Daoy (cell line): Measurements from ENCODE around the gene HMCN1. TPM values are rescaled to one million over a fixed set of nuclear protein-coding genes. Genes with fewer than 3 reads are reported as not detected.

Source experiments
- DNase-seq: peaks from one replicate; pipeline ENCODE4 v3.0.0-alpha.2; 2015; ENCODE audit warnings: low read depth
- total RNA-seq: library from RNA; depleted of rRNA; stranded (reverse); fragments of >200 nt; shearing (Covaris generic); gene quantifications from 2 replicates; pipeline ENCODE4 v1.2.3, GENCODE V29; 2014; rRNA removed

The HMCN1 gene
- total RNA-seq, result 2.6 and 5.5 TPM in 2 replicates

DNA sequence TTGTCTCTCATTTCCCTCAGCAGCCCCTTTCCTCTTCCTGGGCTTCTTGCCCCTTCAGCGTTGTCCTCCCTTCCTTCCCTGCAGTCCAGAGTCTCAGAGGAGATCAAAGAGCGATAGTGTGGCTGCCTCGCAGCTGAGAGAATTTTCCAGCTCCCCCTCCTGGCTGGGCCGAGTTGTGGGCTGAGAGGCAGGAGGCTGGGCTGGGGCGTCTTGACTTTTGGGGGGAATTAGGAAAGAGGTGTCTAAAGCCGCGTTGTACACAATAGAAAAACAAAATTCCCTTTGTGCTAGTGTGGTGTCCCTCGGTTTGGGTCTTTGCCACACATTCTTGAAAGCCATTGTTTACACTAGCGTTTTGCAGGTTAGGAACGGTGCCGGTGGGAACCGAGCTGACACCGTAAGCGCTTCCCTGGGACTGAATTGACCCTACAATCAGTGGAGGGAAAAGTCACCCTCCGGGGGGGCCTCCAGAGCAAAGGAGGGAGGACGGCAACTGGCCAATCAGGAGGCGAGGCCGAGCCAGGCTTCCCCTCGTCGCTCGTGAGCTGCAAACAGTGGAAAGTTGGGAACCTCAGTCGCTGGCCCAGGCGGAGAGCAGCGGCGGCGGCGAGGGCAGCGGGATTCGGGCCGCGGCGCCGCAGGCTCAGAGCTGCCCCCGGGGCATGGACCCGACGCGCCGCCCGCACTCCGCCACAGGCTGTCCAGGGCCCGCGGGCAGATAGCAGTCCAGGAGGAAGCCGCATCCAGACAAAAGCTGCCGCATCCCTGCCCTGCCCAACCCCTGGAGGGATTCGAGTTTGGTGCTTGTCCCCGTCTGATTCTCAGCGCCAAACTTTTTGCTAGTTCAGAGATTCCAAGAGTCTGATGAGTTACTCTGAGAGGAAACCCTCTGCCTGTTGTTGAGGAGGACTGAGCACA lies at the start of gene HMCN1:
TSS of gene HMCN1 (plus strand) at position 574 of the 918 bp plus-strand sequence. CDS start 389 bp downstream, outside the sequence.
- peak; percentile 87 for DNase-seq

- DNase-seq, result no peak
These were observed 47.1 kb upstream of the HMCN1 start for GRCh38 chr1:185686821-185687778.

DNA sequence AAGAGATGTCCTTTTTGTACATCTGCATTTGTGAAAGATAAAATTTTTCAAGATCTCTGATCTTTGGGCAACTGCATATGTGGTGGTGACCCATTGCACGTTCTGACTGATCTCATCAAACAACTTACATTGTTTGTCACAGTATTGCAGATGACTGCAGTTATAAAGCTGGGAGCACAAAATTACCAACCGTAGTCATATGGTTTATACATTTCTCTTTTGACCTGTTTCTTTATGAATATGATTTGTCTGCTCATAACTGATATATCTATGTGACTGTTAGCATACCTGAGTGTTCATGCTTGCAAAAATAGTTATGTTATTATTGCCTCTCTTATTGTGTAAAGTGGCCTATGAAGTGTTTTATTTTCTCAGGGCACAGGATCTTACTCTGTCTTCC lies 43.7 kb upstream of the HMCN1 start:
- DNase-seq, result no peak

DNA sequence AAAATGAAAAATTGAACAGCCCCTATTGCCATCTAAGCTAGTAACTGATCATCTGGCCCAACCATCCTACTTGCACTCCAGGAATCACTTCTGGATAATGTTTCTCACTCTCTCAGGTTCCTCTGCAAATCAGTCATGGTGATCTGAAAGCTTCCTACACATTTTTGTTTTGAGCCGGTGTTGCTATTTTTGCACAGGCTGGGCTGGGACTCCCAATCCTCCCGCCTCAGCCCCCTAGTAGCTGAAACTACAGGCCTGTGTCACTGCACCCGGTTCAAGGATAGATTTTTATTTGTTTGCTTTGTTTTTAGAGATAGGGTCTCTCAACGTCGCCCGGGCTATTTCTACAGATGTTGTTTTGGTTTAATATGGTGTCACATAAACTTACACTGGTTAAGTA lies 40.5 kb upstream of the HMCN1 start:
- no peak for DNase-seq

DNA sequence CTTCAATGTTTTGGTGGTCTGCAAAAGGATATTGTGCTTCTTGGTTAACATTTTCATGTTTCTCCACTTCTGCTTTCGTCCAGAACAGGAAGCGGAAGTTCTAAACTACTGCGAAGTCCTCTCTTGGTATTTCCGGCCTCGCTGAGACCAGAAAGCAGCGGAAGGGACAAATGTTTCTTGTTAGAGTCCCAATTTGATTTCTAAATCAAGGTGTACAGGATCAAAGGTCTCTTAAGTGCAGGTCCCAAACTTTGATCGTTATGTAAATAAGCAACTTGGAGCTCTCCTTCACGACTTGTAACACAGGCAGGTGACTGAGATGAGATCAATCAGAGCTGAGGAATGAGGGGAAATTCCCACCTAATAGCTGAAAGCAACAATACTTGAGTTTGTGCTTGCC lies 40.1 kb upstream of the HMCN1 start:
- no peak for DNase-seq

GRCh38 chr1:185695299-185695698 lies 38.9 kb upstream of the HMCN1 start:
- no peak for DNase-seq

GRCh38 chr1:185696422-185697150 lies 37.6 kb upstream of the HMCN1 start:
- DNase-seq, result no peak

- no peak for DNase-seq
These were observed 34.3 kb upstream of the HMCN1 start for GRCh38 chr1:185699874-185700273.

DNA sequence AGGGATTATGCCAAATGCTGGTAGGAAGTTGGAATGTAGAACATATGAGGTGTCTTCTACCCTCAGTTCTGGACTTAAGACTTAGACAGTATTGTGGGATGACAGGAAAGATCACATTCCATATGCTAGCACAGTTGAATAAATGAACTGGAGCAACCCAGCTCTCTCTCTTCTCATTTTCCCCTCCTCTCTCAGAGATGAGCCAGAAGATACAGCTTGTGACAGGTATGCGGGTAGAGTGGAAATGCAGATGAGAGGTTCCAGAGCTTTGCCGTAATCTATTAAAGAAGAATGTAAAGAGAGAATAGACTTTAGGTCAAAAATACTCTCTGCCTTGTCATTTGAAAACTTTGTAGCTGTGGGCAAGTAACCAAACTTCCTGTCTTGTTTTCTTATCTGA lies 32.5 kb upstream of the HMCN1 start:
- no peak for DNase-seq

DNA sequence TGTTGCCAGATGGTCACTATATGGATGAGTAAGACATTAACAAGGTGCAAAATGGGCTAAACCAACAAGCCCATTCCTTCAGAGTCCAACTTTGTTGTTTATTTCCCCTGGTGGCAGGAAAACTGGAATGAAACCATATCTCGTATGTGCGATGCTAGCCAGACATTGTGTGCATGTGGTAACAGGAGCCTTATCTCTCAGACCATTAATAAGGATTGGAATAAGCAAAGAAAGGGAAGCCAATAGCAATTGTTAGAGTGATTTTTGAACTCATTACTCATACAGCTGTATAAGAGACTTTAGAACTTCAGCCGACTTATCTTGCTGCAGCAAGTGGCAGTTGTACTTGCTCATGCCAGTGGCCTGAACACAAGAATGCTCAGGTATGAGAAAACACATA lies 30.0 kb upstream of the HMCN1 start:
- no peak for DNase-seq

DNA sequence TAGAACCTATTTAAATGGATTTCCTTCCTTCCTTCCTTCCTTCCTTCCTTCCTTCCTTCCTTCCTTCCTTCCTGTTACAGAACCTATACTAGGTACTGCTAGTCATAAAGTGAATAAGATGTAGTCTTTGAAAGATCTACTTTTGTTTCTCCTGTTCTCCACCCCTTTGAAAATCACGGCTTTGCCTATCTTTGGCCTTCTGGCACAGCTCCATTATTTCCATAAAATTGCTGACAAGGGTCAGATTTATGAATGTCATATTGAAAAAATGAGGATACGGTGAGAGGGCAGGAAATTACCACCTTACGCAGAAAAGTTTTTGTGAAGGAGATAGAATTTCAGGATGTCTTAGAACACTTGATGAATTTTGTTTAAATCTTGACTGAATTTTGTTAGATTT lies 18.1 kb upstream of the HMCN1 start:
- DNase-seq, result no peak

DNA sequence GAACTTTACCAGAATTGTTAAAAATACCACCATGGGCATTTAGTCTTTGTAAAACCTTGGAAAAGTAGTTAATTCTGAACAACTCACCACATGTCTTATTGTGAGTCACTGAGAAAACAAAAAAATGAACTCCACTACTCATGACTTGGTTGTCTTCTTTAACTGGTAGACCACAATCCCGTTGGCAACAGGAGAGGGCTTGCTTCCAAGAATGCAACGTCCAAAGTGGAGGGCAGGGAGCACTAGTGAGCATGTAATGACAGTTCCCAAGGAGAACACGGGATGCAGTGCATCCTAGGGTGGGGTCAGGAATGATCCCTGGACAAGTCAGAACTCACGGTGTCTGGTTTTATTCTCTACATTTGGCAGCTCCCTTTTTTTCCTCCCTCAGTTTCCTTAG lies 15.2 kb upstream of the HMCN1 start:
- peak; percentile 93 for DNase-seq

DNA sequence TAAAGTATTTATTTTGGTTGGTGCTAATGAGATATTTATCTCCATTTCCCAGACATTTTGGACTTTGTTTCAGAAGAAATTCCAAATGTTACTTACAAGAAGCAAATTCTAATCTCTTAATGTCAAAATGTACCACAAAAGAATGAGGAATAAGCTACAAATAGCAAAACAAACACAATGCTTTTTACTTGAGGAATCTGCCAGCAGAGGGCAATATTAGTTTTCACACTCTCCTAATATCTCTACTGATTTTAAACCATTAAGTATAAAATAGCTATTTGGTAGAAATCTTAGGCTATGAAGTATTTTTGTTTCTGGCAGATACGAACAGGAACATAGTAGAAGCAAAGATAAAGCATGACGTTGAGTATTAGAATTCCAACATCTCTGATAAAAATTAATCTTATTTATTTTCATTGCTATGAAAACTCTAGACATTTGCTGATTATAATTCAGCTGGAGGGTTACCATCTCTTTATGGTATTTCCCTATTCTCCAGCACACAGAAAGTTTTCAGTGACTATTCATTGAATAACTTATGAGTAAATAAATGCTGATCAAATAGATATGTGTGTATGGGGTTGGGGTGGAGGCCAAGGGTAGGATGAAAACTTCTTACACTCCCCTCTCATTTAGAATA lies 13.4 kb upstream of the HMCN1 start:
- peak; percentile 14 for DNase-seq

DNA sequence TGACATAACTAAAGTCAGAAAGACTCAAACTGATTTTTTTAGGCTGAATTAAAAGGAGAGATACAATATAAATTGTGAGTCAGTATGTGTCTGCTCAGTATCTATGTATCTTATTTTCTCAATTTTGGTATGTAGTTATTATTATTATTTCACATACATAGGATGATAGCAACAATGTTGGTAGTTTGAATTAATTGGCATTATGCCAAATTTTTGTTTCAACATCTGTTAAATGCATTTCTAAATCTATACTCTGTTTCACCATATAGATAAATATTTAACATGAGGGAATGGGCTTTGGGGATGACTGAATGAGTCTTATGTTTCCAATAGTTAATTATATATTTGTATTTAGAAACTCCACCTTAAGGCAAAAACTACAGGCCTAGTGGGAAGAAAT lies 12.6 kb upstream of the HMCN1 start:
- DNase-seq, result no peak

- DNase-seq, result no peak
These were observed 12.1 kb upstream of the HMCN1 start for GRCh38 chr1:185722098-185722497.

DNA sequence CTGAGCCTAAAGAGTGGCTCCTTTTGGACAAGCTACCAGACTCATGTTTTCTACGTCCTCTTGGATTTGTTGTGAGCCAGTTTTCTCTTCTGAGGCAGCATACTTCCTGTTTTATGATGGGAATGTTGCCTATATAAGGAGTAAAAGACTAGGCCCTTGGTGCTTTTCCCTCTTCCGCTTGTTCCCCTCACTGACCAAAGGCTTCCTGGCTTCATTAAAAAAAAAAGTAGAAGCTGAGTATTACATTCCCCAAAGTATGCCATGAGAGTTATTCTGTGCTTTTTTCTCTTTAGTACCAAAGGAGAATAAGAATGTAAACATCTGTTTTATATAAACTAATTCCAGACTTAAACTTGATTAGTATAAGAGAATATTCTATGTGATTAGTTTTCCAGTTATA lies 6.5 kb upstream of the HMCN1 start:
- DNase-seq, result no peak

- DNase-seq, result no peak
These were observed 2.7 kb upstream of the HMCN1 start for GRCh38 chr1:185731446-185731845.

DNA sequence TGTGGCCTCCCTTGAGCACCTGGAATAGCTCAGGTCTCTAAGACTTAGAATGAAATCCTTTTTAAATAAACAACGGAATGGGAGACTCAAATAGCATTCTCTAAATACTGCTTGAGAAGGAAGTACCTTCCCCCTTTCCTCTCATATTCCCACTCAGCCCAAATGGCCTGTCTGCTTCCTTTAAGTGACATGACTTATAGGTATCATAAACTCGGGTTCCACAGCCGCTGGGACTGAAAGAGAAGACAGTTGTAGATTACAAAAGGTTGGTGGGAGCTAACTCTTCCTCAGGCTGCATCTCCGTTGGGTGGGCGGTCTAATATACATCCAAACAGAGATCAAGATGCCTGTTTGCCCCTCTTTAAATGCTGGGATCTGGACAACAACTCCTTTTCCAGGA lies 1.2 kb upstream of the HMCN1 start:
- no peak for DNase-seq

DNA sequence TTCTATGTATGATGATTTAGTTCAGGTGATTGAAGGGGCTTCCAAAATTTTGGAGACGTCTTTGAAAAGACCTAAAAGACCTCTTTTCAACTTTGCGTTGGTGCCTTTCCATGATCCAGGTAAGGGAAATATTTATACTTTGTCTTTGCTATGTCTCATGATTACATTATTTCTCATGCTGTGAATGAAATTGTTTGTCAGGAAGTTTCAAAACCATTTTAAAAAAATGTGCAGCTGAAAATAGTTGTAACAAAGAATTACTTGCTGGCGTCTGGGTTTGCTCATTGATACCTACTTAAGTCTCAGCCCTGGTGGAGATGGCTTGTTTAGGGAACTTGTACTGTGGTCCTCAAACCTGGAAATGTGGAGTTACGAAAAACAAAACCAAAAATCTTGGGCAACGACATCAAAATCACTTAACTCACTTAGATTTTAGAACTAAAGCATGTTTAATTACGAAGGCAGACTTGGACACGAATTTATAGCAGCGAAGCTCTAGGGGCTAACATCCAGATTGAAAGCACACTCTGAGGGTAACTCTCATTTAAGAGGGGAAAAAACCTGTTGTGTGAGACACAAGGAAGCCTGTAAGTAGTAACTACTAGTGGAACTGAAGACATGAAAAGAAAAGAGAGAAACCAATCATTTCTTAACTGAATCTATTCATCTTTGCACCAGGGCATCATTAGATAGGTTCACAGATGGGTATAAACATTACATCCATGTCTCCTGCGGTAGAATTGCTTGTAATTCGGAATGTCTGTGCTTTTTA lies 924 bp downstream of the HMCN1 start:
- DNase-seq, result no peak

- DNase-seq, result peak; percentile 7
These were observed 1.5 kb downstream of the HMCN1 start for GRCh38 chr1:185735701-185736064.

- no peak for DNase-seq
These were observed 5.8 kb downstream of the HMCN1 start for GRCh38 chr1:185739967-185740366.
